GM19455 (cell line): ENCODE data around the gene RYR1.
"Not testable (repeated sequence)": the region's sequence is repeated elsewhere in the genome, so short reads cannot be mapped to it uniquely, and the experiment has no call there.

Experiments used
- ATAC-seq: cut with Tn5 transposase; IDR thresholded peaks from one replicate; pipeline ENCODE4 v1.9.1; 2021; ENCODE audit not compliant: unreplicated experiment

The RYR1 gene

GRCh38 chr19:38399537-38399936 lies 34.0 kb upstream of the RYR1 start:
- no peak for ATAC-seq

GRCh38 chr19:38400361-38400760 lies 33.1 kb upstream of the RYR1 start:
- no peak for ATAC-seq

- ATAC-seq = no peak
Measured at GRCh38 chr19:38401148-38401547, 32.3 kb upstream of the RYR1 start.

- peak; percentile 4 for ATAC-seq
Measured at GRCh38 chr19:38402623-38402966, 30.9 kb upstream of the RYR1 start.

- ATAC-seq = peak; percentile 81
Measured at GRCh38 chr19:38402967-38403674, 30.4 kb upstream of the RYR1 start, which contains the start of gene FAM98C. Gene FAM98C (plus strand): TSS chr19:38403093. CDS start chr19:38403154, 61 bp downstream.

- no peak for ATAC-seq
Measured at GRCh38 chr19:38404858-38405257, 28.6 kb upstream of the RYR1 start.

- ATAC-seq = no peak
Measured at GRCh38 chr19:38405276-38405675, 28.2 kb upstream of the RYR1 start.

GRCh38 chr19:38409631-38410133 lies 23.8 kb upstream of the RYR1 start:
- ATAC-seq = no peak

- not testable (repeated sequence) for ATAC-seq
Measured at GRCh38 chr19:38410407-38410806, 23.1 kb upstream of the RYR1 start.

- no peak for ATAC-seq
Measured at GRCh38 chr19:38411041-38411712, 22.3 kb upstream of the RYR1 start.

GRCh38 chr19:38411898-38412297 lies 21.6 kb upstream of the RYR1 start:
- not testable (repeated sequence) for ATAC-seq

GRCh38 chr19:38412491-38412890 lies 21.0 kb upstream of the RYR1 start:
- ATAC-seq = no peak

GRCh38 chr19:38412961-38413360 lies 20.5 kb upstream of the RYR1 start:
- no peak for ATAC-seq

GRCh38 chr19:38413416-38413815 lies 20.1 kb upstream of the RYR1 start:
- ATAC-seq = no peak

GRCh38 chr19:38417146-38417543 lies 16.3 kb upstream of the RYR1 start:
- ATAC-seq = no peak

GRCh38 chr19:38417544-38418506 lies 15.7 kb upstream of the RYR1 start:
- no peak for ATAC-seq

- ATAC-seq = no peak
Measured at GRCh38 chr19:38420935-38421334, 12.6 kb upstream of the RYR1 start.

GRCh38 chr19:38421856-38422255 lies 11.6 kb upstream of the RYR1 start:
- ATAC-seq = no peak

- ATAC-seq = no peak
Measured at GRCh38 chr19:38422438-38422837, 11.1 kb upstream of the RYR1 start.

GRCh38 chr19:38424272-38424671 lies 9.2 kb upstream of the RYR1 start:
- ATAC-seq = no peak

- no peak for ATAC-seq
Measured at GRCh38 chr19:38425222-38425809, 8.2 kb upstream of the RYR1 start.
